ENCODE measurements around the gene PROCA1. TPM values are rescaled to one million over a fixed set of nuclear protein-coding genes. Genes with fewer than 3 reads are reported as not detected.

Gene PROCA1
- total and polyA plus RNA-seq, 9 of the 15 experiments (the other 6 are each of a cell fraction or from before 2014, with no cell fraction given): 0.78 to 16.2 (median 5.6) TPM

DNA sequence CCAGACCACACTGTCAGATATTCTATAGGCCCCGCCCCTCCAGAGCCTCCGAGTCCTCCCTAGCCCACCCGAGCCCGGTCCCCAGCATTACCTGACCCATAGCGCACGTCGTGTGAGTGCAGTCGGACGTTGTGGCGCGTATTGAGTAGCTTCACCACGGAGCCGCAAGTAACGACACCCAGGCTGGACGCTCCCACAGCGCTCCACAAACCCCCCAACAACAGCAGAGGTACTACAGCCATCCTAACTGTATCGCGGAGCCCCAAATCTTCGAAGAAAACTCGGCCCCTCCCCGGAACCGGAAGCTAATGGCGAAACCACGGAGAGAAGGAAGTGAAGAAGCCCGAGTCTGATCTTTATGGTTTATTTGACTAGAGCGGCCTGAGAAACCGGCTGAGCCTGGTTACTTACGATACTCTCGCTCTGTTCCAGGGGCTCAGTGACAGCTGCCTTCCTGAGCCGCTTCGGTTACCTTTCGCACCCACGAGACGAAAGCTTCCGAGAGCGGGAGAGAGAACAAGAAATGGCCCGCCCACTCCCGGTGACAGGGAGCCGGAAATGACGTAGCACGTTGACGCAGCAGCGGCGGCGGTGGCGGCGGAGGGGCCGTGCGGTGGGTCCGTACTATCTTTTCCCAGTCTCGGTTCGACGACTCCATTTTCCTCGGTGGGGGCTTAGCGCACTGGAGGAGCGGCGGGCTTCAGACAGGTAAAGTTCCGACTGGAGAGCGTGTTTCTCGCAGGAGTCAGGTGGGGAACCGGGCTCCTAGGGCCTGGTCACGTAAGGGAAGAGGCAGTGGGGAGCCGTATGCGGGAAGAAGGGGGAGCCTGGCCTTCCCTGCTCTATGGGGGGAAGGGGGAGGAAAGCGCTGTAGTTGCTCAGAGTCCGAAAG lies 49.8 kb downstream of the PROCA1 start, which contains the start of the genes SDF2 and SUPT6H (continued):
- TF ChIP-seq, protein P1, sequence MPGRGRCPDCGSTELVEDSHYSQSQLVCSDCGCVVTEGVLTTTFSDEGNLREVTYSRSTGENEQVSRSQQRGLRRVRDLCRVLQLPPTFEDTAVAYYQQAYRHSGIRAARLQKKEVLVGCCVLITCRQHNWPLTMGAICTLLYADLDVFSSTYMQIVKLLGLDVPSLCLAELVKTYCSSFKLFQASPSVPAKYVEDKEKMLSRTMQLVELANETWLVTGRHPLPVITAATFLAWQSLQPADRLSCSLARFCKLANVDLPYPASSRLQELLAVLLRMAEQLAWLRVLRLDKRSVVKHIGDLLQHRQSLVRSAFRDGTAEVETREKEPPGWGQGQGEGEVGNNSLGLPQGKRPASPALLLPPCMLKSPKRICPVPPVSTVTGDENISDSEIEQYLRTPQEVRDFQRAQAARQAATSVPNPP (IDR thresholded peaks at IDR 0.05; ENCODE audit: borderline replicate concordance, insufficient read depth, insufficient read length): no peak
- no peak; the same call in 1 of the 2 replicates for TF ChIP-seq LARP7 (IDR thresholded peaks at IDR 0.05)
- TF ChIP-seq SAP30 (IDR thresholded peaks at IDR 0.05; ENCODE audit: borderline replicate concordance, insufficient read depth, low read depth, low read length, poor library complexity, severe bottlenecking): peak; percentile 74
- no peak for TF ChIP-seq ZNF217 (CRISPR knock-in tag; IDR thresholded peaks at IDR 0.05)
- TF ChIP-seq, protein P2, sequence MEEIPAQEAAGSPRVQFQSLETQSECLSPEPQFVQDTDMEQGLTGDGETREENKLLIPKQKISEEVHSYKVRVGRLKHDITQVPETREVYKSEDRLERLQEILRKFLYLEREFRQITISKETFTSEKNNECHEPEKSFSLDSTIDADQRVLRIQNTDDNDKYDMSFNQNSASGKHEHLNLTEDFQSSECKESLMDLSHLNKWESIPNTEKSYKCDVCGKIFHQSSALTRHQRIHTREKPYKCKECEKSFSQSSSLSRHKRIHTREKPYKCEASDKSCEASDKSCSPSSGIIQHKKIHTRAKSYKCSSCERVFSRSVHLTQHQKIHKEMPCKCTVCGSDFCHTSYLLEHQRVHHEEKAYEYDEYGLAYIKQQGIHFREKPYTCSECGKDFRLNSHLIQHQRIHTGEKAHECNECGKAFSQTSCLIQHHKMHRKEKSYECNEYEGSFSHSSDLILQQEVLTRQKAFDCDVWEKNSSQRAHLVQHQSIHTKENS (CRISPR knock-in tag; IDR thresholded peaks at IDR 0.05): no peak
- TF ChIP-seq NFRKB (IDR thresholded peaks at IDR 0.05; ENCODE audit: low read depth): peak; percentile 93
- TF ChIP-seq SNRNP70 (optimal IDR thresholded peaks at IDR 0.05; ENCODE audit: low read depth, low read length): no peak
- TF ChIP-seq, protein P3, sequence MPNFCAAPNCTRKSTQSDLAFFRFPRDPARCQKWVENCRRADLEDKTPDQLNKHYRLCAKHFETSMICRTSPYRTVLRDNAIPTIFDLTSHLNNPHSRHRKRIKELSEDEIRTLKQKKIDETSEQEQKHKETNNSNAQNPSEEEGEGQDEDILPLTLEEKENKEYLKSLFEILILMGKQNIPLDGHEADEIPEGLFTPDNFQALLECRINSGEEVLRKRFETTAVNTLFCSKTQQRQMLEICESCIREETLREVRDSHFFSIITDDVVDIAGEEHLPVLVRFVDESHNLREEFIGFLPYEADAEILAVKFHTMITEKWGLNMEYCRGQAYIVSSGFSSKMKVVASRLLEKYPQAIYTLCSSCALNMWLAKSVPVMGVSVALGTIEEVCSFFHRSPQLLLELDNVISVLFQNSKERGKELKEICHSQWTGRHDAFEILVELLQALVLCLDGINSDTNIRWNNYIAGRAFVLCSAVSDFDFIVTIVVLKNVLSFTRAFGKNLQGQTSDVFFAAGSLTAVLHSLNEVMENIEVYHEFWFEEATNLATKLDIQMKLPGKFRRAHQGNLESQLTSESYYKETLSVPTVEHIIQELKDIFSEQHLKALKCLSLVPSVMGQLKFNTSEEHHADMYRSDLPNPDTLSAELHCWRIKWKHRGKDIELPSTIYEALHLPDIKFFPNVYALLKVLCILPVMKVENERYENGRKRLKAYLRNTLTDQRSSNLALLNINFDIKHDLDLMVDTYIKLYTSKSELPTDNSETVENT (CRISPR knock-in tag; IDR thresholded peaks at IDR 0.05): 0 out of 2 replicates have a peak, but pooled peaks have one; percentile 5
- TF ChIP-seq HDAC3 (IDR thresholded peaks at IDR 0.05; ENCODE audit: borderline replicate concordance, partially characterized antibody): no peak
- peak; percentile 22; the same call in 1 of the 2 replicates for TF ChIP-seq MAFK (IDR thresholded peaks at IDR 0.05; ENCODE audit: low read length)
- TF ChIP-seq, protein P4, sequence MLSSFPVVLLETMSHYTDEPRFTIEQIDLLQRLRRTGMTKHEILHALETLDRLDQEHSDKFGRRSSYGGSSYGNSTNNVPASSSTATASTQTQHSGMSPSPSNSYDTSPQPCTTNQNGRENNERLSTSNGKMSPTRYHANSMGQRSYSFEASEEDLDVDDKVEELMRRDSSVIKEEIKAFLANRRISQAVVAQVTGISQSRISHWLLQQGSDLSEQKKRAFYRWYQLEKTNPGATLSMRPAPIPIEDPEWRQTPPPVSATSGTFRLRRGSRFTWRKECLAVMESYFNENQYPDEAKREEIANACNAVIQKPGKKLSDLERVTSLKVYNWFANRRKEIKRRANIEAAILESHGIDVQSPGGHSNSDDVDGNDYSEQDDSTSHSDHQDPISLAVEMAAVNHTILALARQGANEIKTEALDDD (IDR thresholded peaks at IDR 0.05): no peak
- TF ChIP-seq KDM4B (IDR thresholded peaks at IDR 0.05; ENCODE audit: borderline replicate concordance in 2 of 2, low read depth in 1 of 2): peak in 1 of 2 experiments; percentile 75; a peak in 2 of 4 replicates
- no peak for TF ChIP-seq ZNF143 (CRISPR knock-in tag; IDR thresholded peaks at IDR 0.05)
- TF ChIP-seq, protein P5, sequence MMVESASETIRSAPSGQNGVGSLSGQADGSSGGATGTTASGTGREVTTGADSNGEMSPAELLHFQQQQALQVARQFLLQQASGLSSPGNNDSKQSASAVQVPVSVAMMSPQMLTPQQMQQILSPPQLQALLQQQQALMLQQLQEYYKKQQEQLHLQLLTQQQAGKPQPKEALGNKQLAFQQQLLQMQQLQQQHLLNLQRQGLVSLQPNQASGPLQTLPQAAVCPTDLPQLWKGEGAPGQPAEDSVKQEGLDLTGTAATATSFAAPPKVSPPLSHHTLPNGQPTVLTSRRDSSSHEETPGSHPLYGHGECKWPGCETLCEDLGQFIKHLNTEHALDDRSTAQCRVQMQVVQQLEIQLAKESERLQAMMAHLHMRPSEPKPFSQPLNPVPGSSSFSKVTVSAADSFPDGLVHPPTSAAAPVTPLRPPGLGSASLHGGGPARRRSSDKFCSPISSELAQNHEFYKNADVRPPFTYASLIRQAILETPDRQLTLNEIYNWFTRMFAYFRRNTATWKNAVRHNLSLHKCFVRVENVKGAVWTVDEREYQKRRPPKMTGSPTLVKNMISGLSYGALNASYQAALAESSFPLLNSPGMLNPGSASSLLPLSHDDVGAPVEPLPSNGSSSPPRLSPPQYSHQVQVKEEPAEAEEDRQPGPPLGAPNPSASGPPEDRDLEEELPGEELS (CRISPR knock-in tag; IDR thresholded peaks at IDR 0.05; ENCODE audit: borderline replicate concordance): peak; percentile 57; the same call in 1 of the 2 replicates
- TF ChIP-seq, protein P6, sequence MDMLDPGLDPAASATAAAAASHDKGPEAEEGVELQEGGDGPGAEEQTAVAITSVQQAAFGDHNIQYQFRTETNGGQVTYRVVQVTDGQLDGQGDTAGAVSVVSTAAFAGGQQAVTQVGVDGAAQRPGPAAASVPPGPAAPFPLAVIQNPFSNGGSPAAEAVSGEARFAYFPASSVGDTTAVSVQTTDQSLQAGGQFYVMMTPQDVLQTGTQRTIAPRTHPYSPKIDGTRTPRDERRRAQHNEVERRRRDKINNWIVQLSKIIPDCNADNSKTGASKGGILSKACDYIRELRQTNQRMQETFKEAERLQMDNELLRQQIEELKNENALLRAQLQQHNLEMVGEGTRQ (CRISPR knock-in tag; IDR thresholded peaks at IDR 0.05): no peak
- TF ChIP-seq ZFX (CRISPR knock-in tag; IDR thresholded peaks at IDR 0.05): peak; percentile 90
- TF ChIP-seq RNF2 (IDR thresholded peaks at IDR 0.05): 0 out of 2 replicates have a peak, but pooled peaks have one; percentile 18
